OCI-LY7 (cell line): Measurements from ENCODE around the gene KCTD13.

Source experiments
- CTCF ChIP-seq: fragments of 200-600 bp; sonication (generic); conservative IDR thresholded peaks from 2 replicates; pipeline ENCODE4 v1.5.1; 2014; ENCODE audit warnings: mild to moderate bottlenecking, antibody characterized with exemption, low read length, moderate library complexity, mixed read lengths
- EZH2phosphoT487 ChIP-seq: fragments of 200-600 bp; sonication (generic); IDR thresholded peaks from 2 replicates; pipeline ENCODE4 v1.6.1; 2018; ENCODE audit warnings: low read depth, borderline replicate concordance, mild to moderate bottlenecking, mixed run types, antibody characterized with exemption, low read length, moderate library complexity, mixed read lengths

- no peak for TF ChIP-seq CTCF
- no peak for TF ChIP-seq EZH2phosphoT487
These were observed 9.0 kb downstream of the KCTD13 start for GRCh38 chr16:29916979-29917378.
